ENCODE measurements around the gene SLC23A2.
"Not testable (repeated sequence)": the region's sequence is repeated elsewhere in the genome, so short reads cannot be mapped to it uniquely, and the experiment has no call there.

Gene SLC23A2

GRCh38 chr20:5001174-5002076 lies at the start of gene SLC23A2:
Gene SLC23A2 (minus strand): TSS chr20:5001510. CDS start chr20:4932562, 68,948 bp downstream.
- peak; percentile 26 for DNase-seq (ENCODE audit: low read depth)

GRCh38 chr20:5046656-5047339 lies 45.5 kb upstream of the SLC23A2 start:
- DNase-seq (ENCODE audit: low read depth), result no peak

GRCh38 chr20:5045906-5046305 lies 44.6 kb upstream of the SLC23A2 start:
- DNase-seq (ENCODE audit: low read depth), result no peak

DNA sequence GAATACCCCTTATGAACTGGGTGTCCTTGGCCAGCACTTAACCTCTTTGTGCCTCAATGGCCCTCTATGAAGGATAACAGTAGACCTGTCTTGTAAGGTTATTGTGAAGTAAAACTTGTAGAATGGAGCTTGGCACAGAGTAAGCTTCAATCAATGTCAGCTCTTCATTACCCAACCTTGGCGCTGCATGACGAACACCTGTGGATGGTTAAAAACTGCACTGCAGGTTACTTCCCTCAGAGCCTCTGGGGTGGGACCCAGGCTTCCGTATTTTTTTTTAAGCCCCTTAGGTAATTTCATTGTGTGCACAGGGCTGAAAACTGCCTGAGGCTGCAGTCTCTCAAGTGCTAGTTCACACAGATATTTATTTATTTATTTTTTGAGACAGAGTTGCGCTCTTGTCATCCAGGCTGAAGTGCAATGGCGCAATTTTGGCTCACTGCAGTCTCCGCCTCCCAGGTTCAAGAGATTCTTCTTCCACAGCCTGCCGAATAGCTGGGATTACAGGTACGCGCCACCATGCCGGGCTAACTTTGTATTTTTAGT lies 42.8 kb upstream of the SLC23A2 start:
- DNase-seq (ENCODE audit: low read depth), result no peak

GRCh38 chr20:5041433-5041832 lies 40.1 kb upstream of the SLC23A2 start:
- no peak for DNase-seq (ENCODE audit: low read depth)

GRCh38 chr20:5040345-5040744 lies 39.0 kb upstream of the SLC23A2 start:
- DNase-seq (ENCODE audit: low read depth), result no peak

DNA sequence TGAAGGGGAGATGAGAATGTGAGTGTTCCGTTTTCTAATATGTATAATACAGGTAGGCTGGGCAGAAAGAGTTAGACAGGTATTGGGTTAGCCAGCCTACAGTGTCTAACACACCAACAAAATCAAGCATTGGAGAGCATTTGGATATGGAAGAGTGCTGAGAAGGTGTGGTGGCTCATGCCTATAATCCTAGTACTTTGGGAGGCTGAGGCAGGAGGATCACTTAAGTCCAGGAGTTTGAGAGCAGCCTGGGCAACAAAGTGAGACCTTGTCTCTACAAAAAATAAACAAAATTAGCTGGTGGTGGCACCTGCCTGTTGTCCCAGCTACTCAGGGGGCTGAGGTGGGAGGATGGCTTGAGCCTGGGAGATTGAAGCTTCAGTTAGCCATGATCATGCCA lies 38.6 kb upstream of the SLC23A2 start:
- DNase-seq (ENCODE audit: low read depth), result no peak

- peak; percentile 27 for DNase-seq (ENCODE audit: low read depth)
Measured at GRCh38 chr20:5039255-5039657, 37.9 kb upstream of the SLC23A2 start.

DNA sequence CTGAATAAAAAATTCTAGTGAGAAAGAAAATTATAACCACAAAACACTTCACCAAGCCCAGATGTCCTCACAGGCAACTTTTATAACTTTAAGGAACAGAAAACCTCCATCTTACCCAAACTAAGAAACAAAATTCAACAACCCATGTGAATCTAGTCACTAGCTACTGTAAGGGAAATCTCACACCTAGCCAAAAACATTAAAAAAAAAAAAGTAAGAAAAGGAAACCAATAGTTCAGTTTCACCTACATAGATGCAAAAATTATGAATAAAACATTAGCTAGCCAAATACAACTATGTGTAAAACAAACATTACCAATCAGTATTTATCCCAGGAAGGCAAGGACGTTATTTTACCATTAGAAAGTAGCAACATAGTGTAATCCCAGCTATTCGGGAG lies 35.5 kb upstream of the SLC23A2 start:
- no peak for DNase-seq (ENCODE audit: low read depth)

GRCh38 chr20:5035518-5035917 lies 34.2 kb upstream of the SLC23A2 start:
- DNase-seq (ENCODE audit: low read depth), result not testable (repeated sequence)

DNA sequence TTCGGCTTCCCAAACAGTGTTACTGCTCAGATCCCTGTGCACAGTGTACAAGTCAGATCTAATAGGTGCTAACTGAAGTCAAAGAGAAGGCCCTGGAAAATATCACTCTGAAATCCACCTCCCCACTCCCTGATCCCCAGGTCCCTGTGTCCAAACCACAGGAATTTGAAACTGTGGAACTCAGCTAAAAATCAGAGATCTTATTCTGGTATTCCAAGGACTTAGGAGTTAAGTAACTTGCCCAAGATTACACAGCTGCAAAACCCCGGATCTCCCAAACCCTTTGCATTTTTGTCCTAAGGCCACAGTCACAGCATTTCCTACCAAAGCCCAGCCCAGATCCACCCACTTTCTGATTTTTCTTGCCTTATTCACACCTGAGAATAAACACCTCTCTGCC lies 32.3 kb upstream of the SLC23A2 start:
- no peak for DNase-seq (ENCODE audit: low read depth)

GRCh38 chr20:5031701-5032100 lies 30.4 kb upstream of the SLC23A2 start:
- not testable (repeated sequence) for DNase-seq (ENCODE audit: low read depth)

DNA sequence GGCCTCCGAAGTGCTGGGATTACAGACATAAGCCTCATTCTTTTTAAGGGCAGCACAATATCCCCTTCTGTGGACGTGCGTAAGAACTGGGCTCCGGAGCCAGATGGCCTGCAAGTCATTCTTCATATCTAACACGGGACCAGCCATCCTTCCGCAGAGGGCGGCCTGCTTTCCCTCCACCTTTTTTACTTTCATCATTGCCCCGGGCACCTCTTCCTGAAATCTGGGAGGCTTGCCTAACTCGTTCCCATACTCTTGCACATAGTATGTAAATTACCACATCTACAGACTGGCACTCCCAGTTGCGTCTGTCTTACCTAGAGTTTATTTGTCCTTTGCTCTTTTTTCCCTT lies 29.9 kb upstream of the SLC23A2 start:
- DNase-seq (ENCODE audit: low read depth), result no peak

DNA sequence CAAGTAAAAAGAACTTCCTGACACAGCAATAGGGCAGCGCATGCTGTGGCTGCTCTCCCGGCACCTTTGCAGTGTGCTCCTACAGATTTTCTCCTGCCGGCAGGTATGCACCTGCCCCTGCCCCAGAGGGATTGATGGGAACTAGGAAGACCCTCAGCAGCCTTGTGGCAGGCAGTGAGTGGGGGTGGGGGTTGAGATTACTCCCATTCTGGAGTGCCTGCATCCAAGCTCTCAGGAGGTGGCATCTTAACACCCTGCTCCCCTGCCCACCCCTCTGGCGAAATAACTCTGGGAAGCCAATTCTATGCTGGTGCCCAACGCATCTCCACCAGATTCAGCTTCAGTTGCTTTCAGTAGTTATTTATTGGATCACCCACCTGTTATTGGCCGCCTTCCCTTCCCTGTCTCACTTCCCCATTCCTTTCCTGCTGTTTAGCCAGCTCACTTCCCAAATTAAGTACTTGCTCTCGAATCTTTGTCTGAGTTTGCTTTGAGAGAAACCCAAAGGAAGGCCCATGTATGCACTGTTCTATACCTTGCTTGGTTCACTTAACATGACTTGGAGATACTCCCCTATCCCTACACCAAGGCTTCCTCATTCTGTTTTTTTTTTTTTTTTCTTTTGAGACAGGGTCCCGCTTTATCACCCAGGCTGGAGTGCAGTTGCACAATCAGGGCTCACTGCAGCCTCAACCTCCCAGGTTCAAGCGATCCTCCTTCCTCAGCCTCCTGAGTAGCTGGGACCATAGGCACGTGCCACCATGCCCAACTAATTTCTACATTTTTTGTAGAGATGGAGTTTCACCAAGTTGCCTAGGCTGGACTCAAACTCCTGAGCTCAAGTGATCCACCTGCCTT lies 29.3 kb upstream of the SLC23A2 start:
- DNase-seq (ENCODE audit: low read depth), result no peak

DNA sequence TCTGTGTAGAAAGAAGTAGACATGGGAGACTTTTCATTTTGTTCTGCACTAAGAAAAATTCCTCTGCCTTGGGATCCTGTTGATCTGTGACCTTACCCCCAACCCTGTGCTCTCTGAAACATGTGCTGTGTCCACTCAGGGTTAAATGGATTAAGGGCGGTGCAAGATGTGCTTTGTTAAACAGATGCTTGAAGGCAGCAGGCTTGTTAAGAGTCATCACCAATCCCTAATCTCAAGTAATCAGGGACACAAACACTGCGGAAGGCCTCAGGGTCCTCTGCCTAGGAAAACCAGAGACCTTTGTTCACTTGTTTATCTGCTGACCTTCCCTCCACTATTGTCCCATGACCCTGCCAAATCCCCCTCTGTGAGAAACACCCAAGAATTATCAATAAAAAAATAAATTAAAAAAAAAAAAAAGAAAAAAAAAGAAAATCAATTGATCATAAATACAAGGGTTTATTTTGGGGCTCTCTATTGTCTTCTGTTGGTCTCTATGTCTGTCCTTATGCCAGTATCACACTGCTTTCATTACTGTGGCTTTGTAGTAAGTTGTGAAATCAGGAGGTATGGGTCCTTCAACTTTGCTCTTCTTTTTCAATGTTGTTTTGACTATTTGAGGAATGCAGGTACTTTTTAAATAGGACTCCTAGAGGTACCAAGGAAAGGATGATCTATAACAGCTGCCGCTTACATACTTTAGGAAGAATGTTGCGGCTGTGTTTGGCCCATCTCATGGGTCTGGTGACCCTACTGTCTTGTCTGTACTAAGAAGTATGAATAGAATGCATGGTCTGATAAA lies 27.1 kb upstream of the SLC23A2 start:
- not testable (repeated sequence) for DNase-seq (ENCODE audit: low read depth)

GRCh38 chr20:5024982-5025381 lies 23.7 kb upstream of the SLC23A2 start:
- DNase-seq (ENCODE audit: low read depth), result no peak

GRCh38 chr20:5024103-5024502 lies 22.8 kb upstream of the SLC23A2 start:
- DNase-seq (ENCODE audit: low read depth), result no peak

GRCh38 chr20:5023171-5023570 lies 21.9 kb upstream of the SLC23A2 start:
- not testable (repeated sequence) for DNase-seq (ENCODE audit: low read depth)

DNA sequence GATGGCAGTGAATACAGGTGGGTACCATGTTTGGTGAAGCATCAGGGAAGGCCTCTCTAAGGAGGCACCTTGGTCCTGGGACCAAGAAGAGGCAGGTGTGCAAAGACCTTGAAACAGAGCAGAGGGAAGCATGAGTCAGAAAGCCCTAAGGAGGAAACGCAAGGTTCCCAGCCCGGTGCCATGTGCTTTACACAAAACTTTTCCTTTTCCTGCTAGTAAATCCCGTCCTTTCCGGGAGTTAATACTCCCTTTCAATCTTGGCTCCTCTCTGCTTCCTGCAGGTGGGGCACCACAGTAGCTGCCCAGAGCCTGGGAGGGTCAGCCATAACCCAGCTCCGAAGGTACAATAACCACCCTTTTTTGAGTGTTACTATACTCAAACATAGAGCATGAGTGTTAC lies 19.4 kb upstream of the SLC23A2 start:
- DNase-seq (ENCODE audit: low read depth), result no peak

- DNase-seq (ENCODE audit: low read depth), result no peak
Measured at GRCh38 chr20:5013682-5014447, 12.6 kb upstream of the SLC23A2 start.

GRCh38 chr20:5008759-5009158 lies 7.4 kb upstream of the SLC23A2 start:
- no peak for DNase-seq (ENCODE audit: low read depth)

Measured in stimulated activated CD8-positive, alpha-beta memory T cell treated with anti-CD3 and anti-CD28 coated beads, Interleukin-12 subunit alpha, Interleukin-12 subunit beta, amount 100 ng/mL, for 1 hour (primary cell).